ENCODE measurements around the gene TRAF1.

TRAF1 gene

GRCh38 chr9:120910643-120911042, 16.0 kb downstream of the TRAF1 start:
- DNase-seq (ENCODE audit: low read depth, low spot score), result no peak

GRCh38 chr9:120909904-120910303, 16.7 kb downstream of the TRAF1 start:
- DNase-seq (ENCODE audit: low read depth, low spot score), result no peak

DNA sequence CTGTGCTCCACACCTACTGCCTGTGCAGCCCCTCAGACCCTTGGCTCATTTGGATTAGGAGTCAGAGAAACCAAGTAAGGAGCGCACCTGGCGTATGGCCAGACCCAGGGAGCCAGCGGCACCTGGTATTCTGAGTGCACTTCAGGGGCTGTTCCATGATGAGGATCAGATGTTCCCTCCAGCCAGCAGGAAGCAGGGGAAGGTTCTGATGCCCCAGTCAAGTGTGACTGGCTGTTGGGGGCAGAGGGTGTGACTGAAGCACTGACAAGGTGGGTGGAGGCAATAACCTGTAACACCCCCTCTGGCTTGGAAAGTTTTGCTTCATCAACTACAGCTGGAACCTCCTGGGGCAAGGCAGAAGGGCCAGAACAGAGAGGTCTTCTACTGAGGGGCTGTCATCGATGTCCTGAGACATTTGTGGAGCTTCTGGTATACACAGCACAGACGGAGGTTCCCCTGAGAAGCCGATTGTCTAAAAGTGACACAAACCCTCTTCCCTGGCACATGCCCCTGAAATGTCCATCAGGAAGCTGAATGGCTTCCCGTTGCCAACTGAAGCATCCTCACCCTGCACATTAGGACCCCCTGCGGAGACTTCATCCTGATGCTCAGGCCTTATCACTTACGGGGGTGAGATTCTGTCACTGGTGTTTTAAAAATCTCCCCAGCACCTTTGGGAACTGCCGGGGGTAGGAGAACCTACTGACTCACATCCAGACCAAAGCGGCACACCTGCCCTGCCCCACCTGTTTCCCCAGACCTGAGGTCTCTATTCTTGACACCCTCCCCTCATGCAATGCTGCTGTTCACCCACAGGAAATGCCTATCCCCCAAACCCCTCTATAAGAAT, 21.1 kb downstream of the TRAF1 start:
- DNase-seq (ENCODE audit: low read depth, low spot score), result no peak

DNA sequence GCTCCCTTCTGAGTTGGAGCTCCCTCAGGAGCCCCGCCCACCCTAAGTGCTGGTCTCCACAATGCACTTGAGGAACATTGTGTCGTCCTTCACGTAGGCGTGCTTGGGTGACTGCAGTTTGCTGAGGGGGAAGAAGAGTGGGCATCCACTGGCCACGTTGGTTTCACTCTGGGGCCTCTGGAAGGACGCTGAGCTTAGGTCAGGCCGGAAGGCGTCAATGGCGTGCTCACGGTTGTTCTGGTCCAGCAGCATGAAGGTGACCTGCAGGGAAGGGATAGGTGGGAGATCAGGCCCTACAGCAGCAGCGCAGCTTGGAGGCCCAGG, 21.7 kb downstream of the TRAF1 start:
- DNase-seq (ENCODE audit: low read depth, low spot score), result no peak

GRCh38 chr9:120904061-120904977, 22.3 kb downstream of the TRAF1 start:
- no peak for DNase-seq (ENCODE audit: low read depth, low spot score)

- no peak for DNase-seq (ENCODE audit: low read depth, low spot score)
Measured at GRCh38 chr9:120902569-120903535, 23.7 kb downstream of the TRAF1 start.

- no peak for DNase-seq (ENCODE audit: low read depth, low spot score)
Measured at GRCh38 chr9:120901755-120902568, 24.6 kb downstream of the TRAF1 start.

DNA sequence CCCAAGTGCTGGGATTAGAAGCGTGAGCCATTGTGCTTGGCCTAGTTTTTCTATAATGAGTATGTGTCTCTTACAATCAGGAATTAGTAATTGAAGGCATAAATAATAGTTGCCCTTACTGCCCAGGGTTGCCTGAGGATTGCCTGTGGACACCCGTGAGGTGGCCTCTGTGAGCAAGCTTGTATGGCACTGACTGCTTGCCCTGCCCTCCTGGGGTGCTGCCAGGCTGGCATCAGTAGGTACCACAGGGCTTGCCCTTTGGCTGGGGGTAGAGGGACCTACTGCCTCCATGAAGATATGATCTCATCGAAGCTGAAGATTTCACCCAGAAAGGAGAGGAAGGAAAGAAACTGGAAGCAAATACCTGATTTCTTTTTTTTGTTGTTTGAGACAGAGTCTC, 25.8 kb downstream of the TRAF1 start:
- no peak for DNase-seq (ENCODE audit: low read depth, low spot score)

DNA sequence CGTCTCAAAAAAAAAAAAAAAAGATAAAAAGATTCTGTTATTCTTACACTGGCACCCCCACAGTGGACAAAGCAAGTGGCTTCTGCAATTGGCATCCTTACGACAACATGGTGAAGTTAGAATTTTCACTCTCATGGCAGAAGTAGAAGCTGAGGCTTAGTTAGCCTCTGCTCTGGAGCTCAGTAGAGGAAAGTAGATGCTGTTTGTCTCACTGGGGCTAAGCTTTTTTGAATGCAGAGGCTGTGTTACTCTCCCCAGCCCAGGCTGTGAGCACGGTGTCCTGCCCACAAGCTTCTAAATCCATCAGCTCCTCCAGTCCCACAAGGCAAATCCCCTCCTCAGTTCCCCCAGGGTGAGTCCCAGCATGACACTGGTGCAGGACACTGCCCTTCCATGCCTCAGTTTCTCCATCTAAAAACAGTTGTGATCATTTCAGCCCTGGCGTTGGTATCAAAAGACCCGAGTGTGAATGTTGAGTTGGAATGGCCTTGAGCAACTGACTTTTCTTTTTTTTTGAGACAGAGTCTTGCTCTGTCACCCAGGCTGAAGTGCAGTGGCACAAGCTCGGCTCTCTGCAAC, 27.0 kb downstream of the TRAF1 start:
- DNase-seq (ENCODE audit: low read depth, low spot score), result no peak

DNA sequence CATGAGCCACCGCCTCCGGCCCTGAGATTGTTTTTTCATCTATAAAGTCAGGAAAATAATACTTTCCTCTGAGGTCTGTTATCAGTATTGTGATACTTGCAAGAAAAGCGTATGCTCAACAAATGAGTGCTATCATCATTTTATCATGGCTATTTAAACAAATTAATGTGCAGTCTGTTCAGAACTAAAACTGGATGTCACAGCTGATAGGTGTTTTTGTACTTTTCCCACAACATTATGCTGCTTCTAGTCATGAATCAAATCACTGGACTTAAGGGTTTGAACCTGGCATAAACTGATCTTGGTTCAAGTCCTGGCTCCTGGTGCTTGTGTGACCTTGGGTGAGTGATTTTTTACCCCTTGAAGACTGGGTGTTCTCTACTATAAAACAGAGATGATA, 28.2 kb downstream of the TRAF1 start:
- DNase-seq (ENCODE audit: low read depth, low spot score), result no peak

- DNase-seq (ENCODE audit: low read depth, low spot score), result no peak
Measured at GRCh38 chr9:120895951-120896350, 30.6 kb downstream of the TRAF1 start.

DNA sequence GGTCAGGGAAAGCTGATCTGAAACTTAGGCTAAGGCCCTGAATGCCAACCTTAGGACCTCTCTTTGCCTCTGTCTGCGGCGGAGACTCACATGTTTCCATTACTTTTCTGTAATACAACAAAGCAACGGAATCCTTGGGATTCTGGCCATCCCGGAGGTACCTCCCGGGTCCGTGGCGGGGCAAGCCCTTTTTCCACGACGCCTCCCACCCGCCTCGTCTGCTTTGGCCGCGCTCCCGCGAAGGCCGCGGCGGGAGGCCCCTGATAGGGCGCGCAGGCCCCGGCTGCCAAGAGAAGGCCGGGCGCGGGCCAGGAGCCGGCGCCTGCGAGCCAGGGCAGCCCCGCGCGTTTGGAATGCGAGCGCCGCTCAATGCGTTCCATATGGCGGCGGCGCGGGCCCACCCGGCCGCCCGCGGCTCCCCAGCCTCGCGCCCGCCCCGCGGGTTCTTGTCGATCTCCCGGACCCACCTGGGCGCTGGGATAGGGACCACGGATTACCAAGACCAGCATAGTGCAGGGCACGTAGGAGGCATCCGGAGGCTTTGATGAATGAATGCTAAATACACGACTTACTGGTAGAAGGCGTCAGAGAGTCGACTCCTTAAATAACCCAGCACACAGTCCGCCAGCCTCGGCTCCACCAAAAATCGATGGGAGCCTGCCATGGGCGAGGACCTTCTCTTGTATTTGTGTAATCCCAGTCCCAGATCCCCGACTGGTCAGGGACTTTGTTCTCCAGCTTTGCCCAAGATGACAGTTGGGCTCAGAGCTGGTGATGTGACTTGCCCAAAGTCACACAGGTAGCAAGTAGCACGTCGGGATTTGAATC, 32.1 kb downstream of the TRAF1 start:
- DNase-seq (ENCODE audit: low read depth, low spot score), result no peak

DNA sequence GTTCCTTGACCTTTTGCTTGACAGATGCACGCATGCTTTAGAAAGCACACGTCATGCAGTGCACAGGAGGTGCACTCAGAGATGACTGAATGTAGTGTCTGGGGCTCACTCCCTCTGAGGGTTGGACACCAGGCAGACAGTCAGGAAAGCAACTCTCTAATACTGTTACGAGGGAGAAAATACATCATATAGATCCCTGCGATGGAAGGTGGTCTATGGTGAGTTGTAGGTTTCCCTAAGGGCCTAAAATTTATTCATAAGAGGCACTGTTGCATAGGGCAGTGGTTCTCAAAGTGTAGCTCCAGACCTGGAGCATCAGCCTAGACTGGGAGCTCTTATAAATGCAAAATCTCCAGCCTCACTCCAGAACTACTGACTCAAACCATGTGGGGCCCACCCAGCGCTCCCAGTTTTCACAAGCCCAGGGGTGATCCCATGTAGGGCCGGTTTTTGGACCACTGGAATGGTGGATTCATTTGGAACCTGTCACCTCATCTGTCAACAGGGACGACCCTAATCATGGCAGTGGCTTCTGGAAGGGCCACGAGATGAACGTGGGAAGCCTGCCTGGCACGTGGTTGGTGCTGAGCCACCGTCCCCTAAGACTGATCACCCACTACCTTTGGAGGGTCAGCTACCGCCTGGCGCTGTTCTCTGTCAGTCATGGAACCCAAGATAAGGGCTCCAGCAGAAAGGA, 32.8 kb downstream of the TRAF1 start:
- no peak for DNase-seq (ENCODE audit: low read depth, low spot score)

- DNase-seq (ENCODE audit: low read depth, low spot score), result no peak
Measured at GRCh38 chr9:120892748-120893610, 33.6 kb downstream of the TRAF1 start.

GRCh38 chr9:120891884-120892747, 34.5 kb downstream of the TRAF1 start:
- DNase-seq (ENCODE audit: low read depth, low spot score), result no peak

- no peak for DNase-seq (ENCODE audit: low read depth, low spot score)
Measured at GRCh38 chr9:120891245-120891883, 35.2 kb downstream of the TRAF1 start.
